Measurements from ENCODE around the gene CDH22. TPM values are rescaled to one million over a fixed set of nuclear protein-coding genes. Genes with fewer than 3 reads are reported as not detected.

CDH22 gene
- total RNA-seq, 1 donor from 2014 or later, result 1.3 TPM

GRCh38 chr20:46196990-46197389 is 111.3 kb downstream of the CDH22 start:
- H3K4me3 Mint-ChIP-seq, result no peak overlapping the region
- no peak for TF ChIP-seq CTCF (conservative IDR thresholded peaks at IDR 0.05)

GRCh38 chr20:46195264-46196036 is 112.8 kb downstream of the CDH22 start:
- no peak for DNase-seq (ENCODE audit: extremely low spot score, unreplicated experiment)
- Mint-ChIP-seq H3K4me1 (ENCODE audit: unreplicated experiment) (peaks cover 10% of the 10 kb centered on the region), H3K4me3 (no peak overlapping the region), H3K27me3 (peaks cover 23% of the 10 kb centered on the region), H3K9me3 (no peaks in the 10 kb centered on the region), H3K27ac (no peak overlapping the region), H3K36me3 (no peaks in the 10 kb centered on the region)
- TF ChIP-seq CTCF (conservative IDR thresholded peaks at IDR 0.05), result no peak

More at GRCh38 chr20:46196990-46197389, 111.3 kb downstream of the CDH22 start:
- H3K27me3 Mint-ChIP-seq, result peaks cover 20% of the 10 kb centered on the region
- H3K9me3 Mint-ChIP-seq, result no peaks in the 10 kb centered on the region
- H3K4me1 Mint-ChIP-seq (ENCODE audit: unreplicated experiment), result peaks cover 4% of the 10 kb centered on the region
- no peak for DNase-seq (ENCODE audit: extremely low spot score, unreplicated experiment)
- no peak overlapping the region for H3K27ac Mint-ChIP-seq
- H3K36me3 Mint-ChIP-seq, result no peaks in the 10 kb centered on the region

GRCh38 chr20:46194409-46194808 is 113.9 kb downstream of the CDH22 start:
- no peaks in the 10 kb centered on the region for H3K9me3 Mint-ChIP-seq
- peaks cover 10% of the 10 kb centered on the region for H3K4me1 Mint-ChIP-seq (ENCODE audit: unreplicated experiment)
- no peak overlapping the region for H3K27ac Mint-ChIP-seq
- H3K4me3 Mint-ChIP-seq, result no peak overlapping the region
- no peaks in the 10 kb centered on the region for H3K36me3 Mint-ChIP-seq
- no peak for TF ChIP-seq CTCF (conservative IDR thresholded peaks at IDR 0.05)
- peaks cover 23% of the 10 kb centered on the region for H3K27me3 Mint-ChIP-seq
- DNase-seq (ENCODE audit: extremely low spot score, unreplicated experiment), result no peak

- no peak for TF ChIP-seq CTCF (conservative IDR thresholded peaks at IDR 0.05)
- Mint-ChIP-seq H3K27me3 (peaks cover 20% of the 10 kb centered on the region), H3K27ac (no peak overlapping the region), H3K9me3 (no peaks in the 10 kb centered on the region), H3K4me1 (ENCODE audit: unreplicated experiment) (peaks cover 10% of the 10 kb centered on the region), H3K36me3 (no peaks in the 10 kb centered on the region), H3K4me3 (no peak overlapping the region)
- no peak for DNase-seq (ENCODE audit: extremely low spot score, unreplicated experiment)
These were observed 115.8 kb downstream of the CDH22 start for GRCh38 chr20:46192376-46192944.

DNA sequence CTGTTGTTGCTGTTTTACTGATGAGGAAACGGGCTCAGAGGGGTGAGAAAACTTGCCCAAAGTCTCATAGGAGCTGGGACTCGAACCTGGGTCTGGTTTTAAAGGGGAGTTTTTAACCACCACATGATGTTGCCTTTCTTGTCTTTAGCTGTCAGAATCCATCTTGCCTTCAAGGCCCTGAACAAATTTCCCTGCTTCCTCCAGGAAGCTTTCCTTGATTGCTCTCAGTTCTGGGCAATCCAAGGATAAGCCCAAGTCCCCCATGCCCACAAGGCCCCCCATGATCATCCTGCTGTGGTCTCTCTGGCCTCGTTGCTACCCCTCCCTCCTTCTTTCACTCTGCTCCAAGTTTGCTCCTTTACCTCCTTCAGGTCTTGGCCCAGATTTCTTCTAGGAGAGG is 116.7 kb downstream of the CDH22 start:
- H3K9me3 Mint-ChIP-seq, result no peaks in the 10 kb centered on the region
- DNase-seq (ENCODE audit: extremely low spot score, unreplicated experiment), result no peak
- peaks cover 10% of the 10 kb centered on the region for H3K4me1 Mint-ChIP-seq (ENCODE audit: unreplicated experiment)
- H3K4me3 Mint-ChIP-seq, result no peak overlapping the region
- TF ChIP-seq CTCF (conservative IDR thresholded peaks at IDR 0.05), result no peak
- H3K27ac Mint-ChIP-seq, result no peak overlapping the region
- H3K27me3 Mint-ChIP-seq, result peaks cover 26% of the 10 kb centered on the region
- no peaks in the 10 kb centered on the region for H3K36me3 Mint-ChIP-seq

Measured in type B pancreatic cell (in vitro differentiated cells).